HG02798 (cell line): ENCODE measurements around the gene RAD51B.
"Not testable (repeated sequence)": the region's sequence is repeated elsewhere in the genome, so short reads cannot be mapped to it uniquely, and the experiment has no call there.

Experiments
- ATAC-seq: cut with Tn5 transposase; IDR thresholded peaks from one replicate; pipeline ENCODE4 v1.9.1; 2021; ENCODE audit warnings: mild to moderate bottlenecking; ENCODE audit not compliant: unreplicated experiment, poor library complexity

Gene RAD51B

GRCh38 chr14:68014771-68015170 is 195.2 kb downstream of the RAD51B start:
- no peak for ATAC-seq

- no peak for ATAC-seq
Observed at GRCh38 chr14:68015356-68016254, 196.0 kb downstream of the RAD51B start.

DNA sequence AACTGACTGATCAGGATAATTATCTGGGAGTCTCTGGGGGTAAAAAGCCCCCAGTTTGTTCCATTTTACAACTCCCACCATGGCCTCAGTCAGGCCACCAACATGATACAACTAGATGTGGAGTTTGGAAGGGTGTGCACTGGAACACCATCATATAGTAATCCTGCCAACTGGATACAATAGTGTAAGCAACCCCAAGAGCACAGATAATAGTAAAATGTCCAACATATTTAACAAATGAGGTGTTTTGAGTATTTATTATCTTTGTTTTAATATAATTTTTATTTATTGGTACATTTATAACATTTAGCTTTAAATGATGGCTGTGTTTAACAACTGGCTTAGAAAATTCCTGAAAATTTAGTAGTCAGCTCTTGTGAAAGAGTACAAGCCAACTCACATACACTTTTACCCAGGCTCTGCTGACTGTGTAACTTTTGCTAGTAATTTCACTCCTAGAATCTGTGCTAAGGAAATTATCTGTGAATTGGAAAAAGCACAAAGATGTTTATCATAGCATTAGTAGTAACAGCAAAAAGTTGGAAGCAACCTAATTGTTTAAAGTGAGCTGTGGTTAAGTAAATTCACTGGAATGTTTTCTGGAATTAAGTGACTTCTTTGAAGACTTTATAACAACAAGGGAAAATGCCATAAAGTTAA is 196.8 kb downstream of the RAD51B start:
- no peak for ATAC-seq

DNA sequence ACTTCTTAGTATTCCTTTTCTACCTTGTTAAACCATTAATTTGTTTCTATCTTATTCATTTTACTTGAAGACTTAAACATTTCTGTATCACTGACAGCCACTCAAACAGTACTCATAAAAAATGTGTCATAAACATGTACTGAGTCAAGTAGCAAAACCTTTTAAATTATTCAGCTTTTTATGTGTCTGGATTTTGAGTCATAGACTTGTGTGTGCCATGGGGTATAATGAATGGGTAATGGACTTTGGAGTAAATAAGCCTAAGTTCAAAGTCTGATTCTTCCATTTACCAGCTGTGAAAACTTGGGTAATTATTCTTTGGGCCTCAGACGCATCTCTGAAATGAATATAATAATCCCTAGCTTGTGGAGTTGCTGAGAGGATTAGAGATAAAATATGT is 199.0 kb downstream of the RAD51B start:
- ATAC-seq = no peak

DNA sequence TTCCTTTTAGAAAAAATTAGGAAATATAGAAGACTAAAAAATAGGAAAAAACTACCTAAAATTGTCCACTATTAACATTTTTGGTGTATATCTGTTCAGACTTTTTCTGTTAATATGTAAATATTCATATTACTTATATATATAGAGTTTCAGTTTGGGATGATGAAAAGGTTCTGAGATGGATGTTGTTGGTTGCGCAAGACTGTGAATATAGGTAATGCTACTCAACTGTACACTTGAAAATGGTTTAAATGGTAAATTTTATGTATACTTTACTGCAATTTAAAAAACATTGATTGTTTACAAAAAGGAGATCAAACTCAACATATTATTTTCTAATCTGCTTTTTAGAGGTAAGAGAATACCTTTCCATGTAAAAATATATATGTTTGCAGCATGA is 200.9 kb downstream of the RAD51B start:
- ATAC-seq = no peak

DNA sequence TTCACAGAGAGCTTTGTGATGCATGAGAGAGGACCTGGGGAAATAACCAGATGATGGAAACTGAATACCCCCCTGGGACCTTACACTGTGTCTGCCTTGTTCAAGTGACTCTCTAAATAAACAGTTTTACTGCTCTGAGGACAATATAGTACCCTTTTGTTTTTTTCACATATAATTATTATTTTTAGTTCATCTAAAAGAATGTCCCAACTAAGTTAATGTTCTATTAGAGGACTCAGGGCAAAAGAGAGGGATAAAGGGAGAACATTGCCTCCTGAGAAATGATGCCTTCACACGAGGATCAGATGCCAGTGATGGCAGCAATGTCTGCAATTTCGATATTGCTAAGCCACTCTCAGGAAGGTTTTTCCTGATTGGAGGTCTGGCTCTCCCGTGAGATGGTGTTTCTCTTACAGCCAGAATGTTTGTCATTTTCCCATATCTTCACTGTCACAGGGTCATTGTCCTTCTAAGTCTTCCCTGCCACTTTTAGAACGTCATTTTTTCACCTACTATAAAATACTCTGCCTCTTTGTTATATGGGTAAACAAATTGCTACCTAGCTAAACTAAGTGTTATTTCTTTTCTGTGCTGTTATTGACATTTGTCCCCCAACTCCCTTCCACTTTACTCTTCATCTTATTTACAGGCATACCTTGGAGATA is 201.6 kb downstream of the RAD51B start:
- no peak for ATAC-seq

DNA sequence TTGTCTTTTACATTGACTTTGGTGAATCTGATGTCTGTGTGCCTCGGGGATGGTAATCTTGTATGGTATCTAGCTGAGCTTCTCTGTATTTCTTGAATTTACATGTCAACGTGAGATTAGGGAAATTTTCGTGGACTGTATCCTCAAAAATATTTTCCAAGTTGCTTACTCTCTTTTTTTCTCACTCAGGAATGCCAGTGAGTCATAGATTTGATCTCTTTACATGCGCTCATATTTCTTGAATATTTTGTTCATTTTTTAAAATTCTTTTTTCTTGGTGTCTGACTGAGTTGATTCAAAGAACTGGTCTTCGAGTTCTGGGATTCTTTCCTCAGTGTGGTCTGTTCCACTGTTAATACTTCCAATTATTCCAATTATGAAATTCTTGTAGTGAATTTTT is 207.7 kb downstream of the RAD51B start:
- no peak for ATAC-seq

DNA sequence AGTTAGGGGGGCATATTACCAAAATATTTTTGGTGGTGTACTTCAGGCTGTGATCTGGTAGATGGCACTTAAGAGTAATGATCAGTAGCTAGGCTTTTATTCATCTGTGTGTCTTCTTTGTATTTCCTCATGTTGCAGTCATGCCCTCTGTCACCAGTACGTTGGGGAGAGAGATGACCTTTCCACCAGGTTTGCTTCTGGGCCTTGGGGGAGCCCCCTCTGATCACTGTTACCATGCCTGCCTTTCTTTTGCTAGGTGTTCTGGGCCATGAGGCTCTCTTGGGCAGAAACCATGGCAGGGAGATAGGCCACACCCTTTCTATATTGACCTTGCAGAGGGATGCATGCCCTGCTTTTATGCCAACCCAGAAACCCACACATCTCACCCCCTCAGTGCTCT is 208.5 kb downstream of the RAD51B start:
- ATAC-seq = no peak

DNA sequence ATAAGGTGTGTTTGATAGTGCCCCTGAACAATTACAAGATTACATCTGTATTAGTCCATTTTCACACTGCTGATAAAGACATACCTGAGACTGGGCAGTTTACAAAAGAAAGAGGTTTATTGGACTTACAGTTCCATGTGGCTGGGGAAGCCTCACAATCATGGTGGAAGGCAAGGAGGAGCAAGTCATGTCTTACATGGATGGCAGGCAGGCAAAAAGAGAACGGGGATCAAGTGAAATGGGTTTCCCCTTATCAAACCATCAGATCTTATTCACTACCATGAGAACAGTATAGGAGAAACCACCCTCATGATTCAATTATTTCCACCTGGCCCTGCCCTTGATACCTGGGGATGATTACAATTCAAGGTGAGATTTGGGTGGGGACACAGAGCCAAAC is 211.4 kb downstream of the RAD51B start:
- ATAC-seq = not testable (repeated sequence)

DNA sequence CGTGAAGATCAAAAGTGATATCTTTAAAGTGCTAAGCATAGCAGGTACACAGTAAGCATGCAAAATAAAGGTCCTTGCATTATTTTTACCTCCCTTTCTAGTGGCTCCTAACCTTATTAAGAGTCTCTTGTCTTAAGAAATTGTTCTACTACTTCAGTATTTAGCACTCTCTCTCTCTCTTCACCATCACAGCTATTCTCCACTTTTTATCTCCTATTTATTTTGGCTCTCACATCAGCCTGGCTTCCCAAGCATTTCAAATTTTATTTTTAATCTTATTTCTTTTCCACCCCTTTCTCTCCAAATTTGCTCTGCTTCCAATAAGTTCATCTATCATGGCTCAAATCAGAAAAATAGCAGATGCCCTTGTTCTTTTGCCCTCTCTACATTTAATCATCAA is 212.6 kb downstream of the RAD51B start:
- no peak for ATAC-seq

DNA sequence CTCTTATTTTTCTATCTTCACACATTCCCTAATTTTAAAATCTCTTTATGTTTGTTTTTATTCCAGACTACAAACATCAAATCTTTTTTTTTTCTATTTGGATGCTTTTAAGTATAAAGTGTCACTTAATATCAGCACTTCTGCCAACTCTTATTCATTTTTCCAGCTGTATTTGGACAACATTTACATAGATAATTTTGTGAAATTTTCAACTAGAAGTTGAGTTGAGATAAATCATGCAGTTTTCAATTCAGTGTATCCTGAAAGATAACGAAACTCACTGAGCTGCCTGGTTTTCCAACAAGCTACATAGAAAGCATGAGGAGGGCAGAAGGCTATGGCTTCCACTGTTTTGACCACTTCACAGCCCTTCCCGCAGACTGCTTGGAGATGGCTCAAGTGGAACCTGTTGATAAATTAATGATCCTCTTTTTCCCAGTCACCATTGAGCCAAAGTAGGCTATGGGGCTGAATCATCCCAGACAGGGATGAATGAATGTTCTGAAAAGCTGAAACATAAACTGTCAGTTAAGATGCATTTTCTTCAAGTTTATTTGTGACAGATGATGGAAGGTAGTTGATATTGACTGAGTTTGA is 213.9 kb downstream of the RAD51B start:
- ATAC-seq = no peak

GRCh38 chr14:68034896-68035295 is 215.3 kb downstream of the RAD51B start:
- no peak for ATAC-seq

DNA sequence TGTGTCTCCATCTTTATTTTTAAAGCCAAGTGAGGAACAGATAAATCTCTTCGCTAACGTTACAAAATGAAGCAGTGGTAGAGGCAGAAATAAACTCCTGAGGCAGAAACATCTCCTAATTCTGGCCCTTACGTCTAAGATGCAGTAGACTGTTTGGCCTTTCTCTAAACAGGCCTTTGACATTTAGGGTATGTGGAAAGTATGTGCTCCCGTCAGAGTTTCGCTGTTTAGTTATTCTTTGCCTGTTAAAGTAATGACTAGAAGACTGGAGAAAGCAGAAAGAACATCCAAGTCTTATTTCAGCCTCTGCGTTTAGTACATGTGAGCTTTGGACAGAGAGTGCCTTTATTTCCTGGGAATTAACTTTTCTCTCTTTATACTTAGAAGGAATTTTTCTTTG is 216.6 kb downstream of the RAD51B start:
- ATAC-seq = no peak

GRCh38 chr14:68039593-68039992 is 220.0 kb downstream of the RAD51B start:
- no peak for ATAC-seq

DNA sequence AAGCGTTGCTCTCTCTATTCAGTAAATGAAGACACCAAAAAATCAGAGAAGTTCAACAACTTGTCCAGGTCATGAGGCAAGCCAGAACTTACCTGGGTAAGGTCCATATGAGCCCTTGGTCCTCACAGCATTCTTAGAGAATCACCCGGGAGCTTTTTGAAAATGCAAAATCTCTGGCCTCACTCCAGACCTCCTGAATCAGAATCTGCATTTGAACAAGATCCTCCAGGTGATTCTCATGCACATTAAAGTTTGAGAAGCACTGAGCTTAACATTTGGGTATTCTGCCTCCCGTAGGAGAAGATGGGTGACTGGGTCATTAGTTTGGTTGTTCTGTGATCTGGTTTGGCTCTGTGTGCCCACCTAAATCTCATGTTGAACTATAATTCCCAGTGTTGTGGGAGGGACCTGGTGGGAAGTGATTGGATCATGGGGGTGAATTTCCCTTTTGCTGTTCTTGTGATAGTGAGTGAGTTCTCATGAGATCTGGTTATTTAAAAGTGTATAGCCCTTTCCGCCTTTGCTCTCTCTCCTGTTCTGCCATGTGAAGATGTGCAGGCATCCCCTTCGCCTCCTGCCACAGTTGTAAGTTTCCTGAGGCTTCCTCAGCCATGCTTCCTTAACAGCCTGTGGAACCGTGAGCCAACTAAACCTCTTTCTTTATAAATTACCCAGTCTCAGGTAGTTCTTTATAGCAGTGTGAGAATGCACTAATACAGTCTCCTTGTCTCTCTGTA is 221.2 kb downstream of the RAD51B start:
- ATAC-seq = no peak

- ATAC-seq = no peak
Observed at GRCh38 chr14:68041876-68042354, 222.3 kb downstream of the RAD51B start.

DNA sequence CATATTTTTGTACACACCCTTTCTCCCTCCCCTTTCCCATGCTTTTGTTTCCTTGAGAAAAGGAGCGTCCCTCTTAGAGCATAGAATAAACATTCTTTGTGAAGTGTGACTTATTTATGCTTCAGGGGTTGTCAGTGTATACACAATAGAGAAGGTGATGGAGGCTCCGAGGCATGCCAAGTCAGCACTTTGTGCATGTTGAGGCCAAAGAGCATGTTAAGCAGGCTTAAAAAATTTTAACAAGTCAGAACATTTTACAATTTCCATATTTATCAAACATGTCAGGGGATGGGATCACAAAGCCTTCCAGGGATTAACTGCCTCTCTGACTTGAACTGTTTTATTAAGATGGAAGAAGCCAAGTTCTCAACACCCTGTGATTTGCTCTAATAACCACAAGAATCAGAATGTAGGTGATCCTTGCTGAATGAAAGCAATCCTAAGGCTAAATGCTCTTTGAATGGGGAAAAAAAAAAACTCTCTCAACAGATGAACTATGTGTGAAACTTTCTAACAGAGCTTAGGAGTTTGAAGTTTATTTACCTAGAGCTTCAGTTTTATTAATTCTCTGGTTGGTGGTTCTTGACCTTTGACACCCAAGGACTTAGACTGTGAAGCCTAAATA is 223.1 kb downstream of the RAD51B start:
- no peak for ATAC-seq

- ATAC-seq = no peak
Observed at GRCh38 chr14:68043752-68044151, 224.2 kb downstream of the RAD51B start.

GRCh38 chr14:68047906-68048305 is 228.3 kb downstream of the RAD51B start:
- no peak for ATAC-seq

DNA sequence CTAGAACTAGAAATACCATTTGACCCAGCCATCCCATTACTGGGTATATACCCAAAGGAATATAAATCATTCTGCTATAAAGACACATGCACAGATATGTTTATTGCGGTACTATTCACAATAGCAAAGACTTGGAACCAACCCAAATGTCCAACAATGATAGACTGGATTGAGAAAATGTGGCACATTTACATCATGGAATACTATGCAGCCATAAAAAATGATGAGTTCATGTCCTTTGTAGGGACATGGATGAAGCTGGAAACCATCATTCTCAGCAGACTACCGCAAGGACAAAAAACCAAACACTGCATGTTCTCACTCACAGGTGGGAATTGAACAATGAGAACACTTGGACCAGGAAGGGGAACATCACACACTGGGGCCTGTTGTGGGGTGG is 229.2 kb downstream of the RAD51B start:
- not testable (repeated sequence) for ATAC-seq
